Measurements from ENCODE around the gene ABCA7. TPM values are rescaled to one million over a fixed set of nuclear protein-coding genes. Genes with fewer than 3 reads are reported as not detected.

Gene ABCA7
- total RNA-seq, 1 donor from 2014 or later = 6.7 TPM

GRCh38 chr19:1004803-1005664, 34.9 kb upstream of the ABCA7 start:
- Mint-ChIP-seq H3K4me1 (ENCODE audit: low read depth) (no peaks in the 10 kb centered on the region), H3K36me3 (ENCODE audit: low read depth) (peaks cover 3% of the 10 kb centered on the region)
- TF ChIP-seq CTCF (IDR thresholded peaks at IDR 0.05) = no peak

DNA sequence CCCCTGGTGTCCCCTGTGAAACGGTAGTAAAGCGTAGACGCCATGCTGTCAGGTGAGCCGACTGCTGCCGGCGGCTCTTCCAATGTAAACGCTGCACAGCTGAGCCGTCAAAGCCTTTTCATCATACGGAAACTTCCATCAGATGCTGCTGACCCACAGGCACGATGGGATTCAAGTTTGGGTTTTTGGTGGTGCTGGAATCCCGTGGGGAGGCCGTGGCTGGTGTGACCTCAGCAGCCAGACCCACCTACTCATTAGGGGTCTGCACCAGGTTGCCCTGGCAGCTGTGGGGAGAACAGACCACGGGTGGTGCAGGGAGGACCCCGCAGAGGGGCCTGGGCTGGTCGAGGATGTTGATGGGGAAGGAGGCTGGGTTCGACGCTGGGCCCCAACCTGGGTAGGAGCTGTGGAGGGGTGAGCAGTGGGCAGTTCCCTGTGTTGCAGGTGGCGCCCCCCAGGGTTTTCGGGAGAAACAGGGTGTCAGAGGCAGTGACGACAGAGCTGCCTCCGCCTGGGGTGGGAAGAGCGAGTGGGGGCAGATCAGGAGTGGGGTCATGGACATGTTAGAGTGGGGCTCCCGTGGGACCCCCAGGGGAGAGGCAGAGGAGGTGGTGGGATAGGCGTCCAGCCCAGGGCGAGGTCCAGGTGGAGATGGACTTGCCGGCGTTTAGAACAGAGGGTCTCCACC, 33.1 kb upstream of the ABCA7 start:
- Mint-ChIP-seq H3K36me3 (ENCODE audit: low read depth) (peaks cover 3% of the 10 kb centered on the region), H3K27ac (ENCODE audit: unreplicated experiment) (no peak overlapping the region), H3K4me3 (ENCODE audit: unreplicated experiment) (no peak overlapping the region), H3K4me1 (ENCODE audit: low read depth) (no peaks in the 10 kb centered on the region), H3K27me3 (ENCODE audit: low read depth) (peaks cover 3% of the 10 kb centered on the region), H3K9me3 (ENCODE audit: low read depth) (no peaks in the 10 kb centered on the region)
- TF ChIP-seq CTCF (IDR thresholded peaks at IDR 0.05) = no peak
- no peak for DNase-seq (ENCODE audit: low spot score)

More at GRCh38 chr19:1004803-1005664, 34.9 kb upstream of the ABCA7 start:
- H3K27ac Mint-ChIP-seq (ENCODE audit: unreplicated experiment) = no peak overlapping the region
- no peaks in the 10 kb centered on the region for H3K9me3 Mint-ChIP-seq (ENCODE audit: low read depth)
- DNase-seq (ENCODE audit: low spot score) = no peak
- peaks cover 5% of the 10 kb centered on the region for H3K27me3 Mint-ChIP-seq (ENCODE audit: low read depth)
- no peak overlapping the region for H3K4me3 Mint-ChIP-seq (ENCODE audit: unreplicated experiment)

DNA sequence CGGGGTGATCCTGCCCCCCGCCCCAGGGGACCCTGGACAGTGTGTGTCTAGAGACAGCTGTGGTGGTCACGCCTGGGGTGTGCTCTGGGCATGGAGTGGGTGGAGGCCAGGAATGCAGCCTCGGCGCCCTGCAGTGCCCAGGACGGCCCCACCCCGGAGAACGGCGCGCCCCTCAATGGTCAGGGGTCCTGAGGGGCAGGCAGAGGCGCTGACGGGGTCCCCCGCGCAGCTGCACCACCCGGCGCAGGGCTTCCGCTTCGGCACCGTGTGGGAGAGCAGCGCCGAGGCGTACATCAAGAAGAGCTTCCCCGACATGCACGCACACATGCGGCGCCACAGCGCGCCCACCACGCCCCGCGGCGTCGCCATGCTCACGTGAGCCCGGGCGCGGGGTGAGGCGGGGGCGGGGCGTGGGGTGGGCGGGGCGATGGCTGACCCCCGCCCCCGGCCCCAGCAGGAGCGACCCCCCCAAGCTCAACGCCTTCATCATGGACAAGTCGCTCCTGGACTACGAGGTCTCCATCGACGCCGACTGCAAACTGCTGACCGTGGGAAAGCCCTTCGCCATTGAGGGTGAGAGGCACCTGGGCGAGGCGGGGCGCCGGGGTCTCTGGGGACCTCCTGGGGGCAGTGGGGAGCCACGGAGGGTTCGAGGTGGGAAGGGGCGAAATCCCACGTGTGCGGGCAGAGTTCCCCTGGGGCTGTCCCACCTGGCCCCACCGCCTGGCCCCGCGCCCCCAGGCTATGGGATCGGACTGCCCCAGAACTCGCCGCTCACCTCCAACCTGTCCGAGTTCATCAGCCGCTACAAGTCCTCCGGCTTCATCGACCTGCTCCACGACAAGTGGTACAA, 32.3 kb upstream of the ABCA7 start:
- Mint-ChIP-seq H3K9me3 (ENCODE audit: low read depth) (no peaks in the 10 kb centered on the region), H3K4me1 (ENCODE audit: low read depth) (no peaks in the 10 kb centered on the region), H3K36me3 (ENCODE audit: low read depth) (peaks cover 3% of the 10 kb centered on the region), H3K4me3 (ENCODE audit: unreplicated experiment) (no peak overlapping the region), H3K27ac (ENCODE audit: unreplicated experiment) (no peak overlapping the region), H3K27me3 (ENCODE audit: low read depth) (peaks cover 3% of the 10 kb centered on the region)
- DNase-seq (ENCODE audit: low spot score) = no peak
- no peak for TF ChIP-seq CTCF (IDR thresholded peaks at IDR 0.05)

DNA sequence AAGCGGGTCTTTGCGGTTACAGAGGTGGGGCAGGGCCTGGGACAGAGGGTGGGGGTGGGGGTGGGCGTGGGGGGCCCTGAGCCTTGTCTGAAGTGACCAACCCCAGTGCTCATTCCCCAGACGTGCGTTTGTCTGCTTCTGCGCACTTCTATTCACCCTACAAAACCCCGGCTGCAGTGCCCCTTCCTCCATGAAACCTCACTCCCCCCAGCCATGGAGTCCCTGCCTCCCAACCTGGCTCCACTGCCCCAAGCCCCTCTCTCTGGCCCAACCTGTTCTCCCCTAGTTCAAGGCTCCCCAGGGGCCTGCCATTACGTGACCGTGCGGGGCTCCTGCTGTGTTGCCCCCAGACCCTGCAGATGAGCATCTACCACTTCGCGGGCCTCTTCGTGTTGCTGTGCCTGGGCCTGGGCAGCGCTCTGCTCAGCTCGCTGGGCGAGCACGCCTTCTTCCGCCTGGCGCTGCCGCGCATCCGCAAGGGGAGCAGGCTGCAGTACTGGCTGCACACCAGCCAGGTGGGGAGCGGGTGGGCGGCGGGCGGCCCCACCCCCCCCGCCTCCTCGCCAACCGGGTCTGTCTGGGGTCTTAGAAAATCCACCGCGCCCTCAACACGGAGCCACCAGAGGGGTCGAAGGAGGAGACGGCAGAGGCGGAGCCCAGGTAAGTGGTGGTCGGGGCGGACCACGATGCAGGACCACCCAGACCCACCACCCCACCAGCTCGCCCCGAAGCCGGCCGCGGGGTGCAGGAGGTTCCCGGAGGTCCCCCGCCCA, 31.5 kb upstream of the ABCA7 start:
- Mint-ChIP-seq H3K27me3 (ENCODE audit: low read depth) (peaks cover 3% of the 10 kb centered on the region), H3K36me3 (ENCODE audit: low read depth) (peaks cover 3% of the 10 kb centered on the region), H3K9me3 (ENCODE audit: low read depth) (no peaks in the 10 kb centered on the region), H3K4me3 (ENCODE audit: unreplicated experiment) (no peak overlapping the region), H3K4me1 (ENCODE audit: low read depth) (no peaks in the 10 kb centered on the region), H3K27ac (ENCODE audit: unreplicated experiment) (no peak overlapping the region)
- DNase-seq (ENCODE audit: low spot score) = no peak
- no peak for TF ChIP-seq CTCF (IDR thresholded peaks at IDR 0.05)

Measured in chondrocyte (in vitro differentiated cells).